ENCODE measurements around the gene PIK3R2.
"Not testable (repeated sequence)": the region's sequence is repeated elsewhere in the genome, so short reads cannot be mapped to it uniquely, and the experiment has no call there.

PIK3R2 gene

DNA sequence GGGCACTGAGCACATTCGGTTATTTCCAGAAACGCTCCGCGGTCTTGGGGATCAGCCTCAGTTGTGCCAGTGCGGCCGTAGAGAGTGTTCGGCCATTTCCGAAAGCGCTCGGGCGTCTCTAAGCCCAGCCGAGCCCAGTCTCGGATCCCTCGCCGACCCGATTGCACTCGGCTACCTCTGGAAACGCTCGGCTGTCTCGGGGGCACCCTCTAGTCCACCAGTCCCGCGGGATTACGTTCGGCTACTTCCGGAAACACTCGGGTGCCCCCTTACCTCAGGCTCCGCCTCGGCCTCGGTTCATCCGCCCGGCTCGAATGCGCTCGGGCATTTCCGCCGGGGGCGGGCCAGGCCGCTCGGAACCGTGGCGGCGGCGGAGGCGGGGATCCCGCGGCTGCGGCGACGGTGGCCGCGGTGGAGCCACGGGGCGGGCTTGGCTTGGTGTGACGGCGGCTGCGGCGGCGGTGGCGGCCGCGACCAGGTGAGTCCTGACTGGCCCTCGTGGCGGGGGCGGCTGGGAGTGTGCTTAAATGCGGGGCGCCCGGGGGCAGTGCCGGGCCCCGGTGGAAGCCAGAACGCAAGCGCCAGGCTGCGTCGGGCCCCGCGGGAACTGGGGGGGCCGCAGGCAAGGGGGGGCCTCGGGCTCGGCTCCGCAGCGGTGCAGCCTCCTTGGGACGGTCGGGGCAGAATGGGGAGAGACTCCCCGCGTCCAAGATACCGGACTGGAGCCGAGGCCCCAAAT, at the start of gene PIK3R2:
TSS of gene PIK3R2 (plus strand) at position 347 of the 739 bp plus-strand sequence. CDS start 2,717 bp downstream, outside the sequence.
- peak; percentile 93 for DNase-seq

DNA sequence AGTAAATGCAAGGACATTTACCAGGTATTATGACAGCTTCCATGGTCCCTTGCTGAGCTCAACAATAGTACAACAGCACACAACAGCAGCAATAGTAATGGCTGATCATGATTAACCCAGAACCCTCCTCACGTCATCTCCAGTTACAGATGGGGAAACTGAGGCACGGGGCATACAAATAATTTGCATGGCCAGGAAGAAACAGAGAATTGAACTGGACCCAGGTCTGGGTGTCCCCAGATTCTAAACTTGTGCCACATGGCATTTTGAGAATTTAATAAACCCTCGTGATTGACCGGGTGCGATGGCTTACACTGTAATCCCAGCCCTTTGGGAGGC, 48.2 kb upstream of the PIK3R2 start:
- DNase-seq: no peak

DNA sequence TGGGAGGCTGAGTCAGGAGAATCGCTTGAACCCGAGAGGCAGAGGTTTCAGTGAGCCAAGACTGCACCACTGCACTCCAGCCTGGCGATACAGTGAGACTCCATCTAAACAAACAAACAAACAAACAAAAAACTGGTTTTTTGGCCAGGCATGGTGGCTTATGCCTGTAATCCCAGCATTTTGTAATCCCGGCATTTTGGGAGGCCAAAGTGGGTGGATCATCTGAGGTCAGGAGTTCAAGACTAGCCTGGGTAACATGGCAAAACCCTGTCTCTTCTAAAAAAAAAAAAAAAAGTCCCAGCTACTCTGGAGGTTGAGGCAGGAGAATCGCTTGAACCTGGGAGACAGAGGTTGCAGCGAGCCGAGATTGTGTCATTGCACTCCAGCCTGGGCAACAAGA, 47.7 kb upstream of the PIK3R2 start:
- not testable (repeated sequence) for DNase-seq

DNA sequence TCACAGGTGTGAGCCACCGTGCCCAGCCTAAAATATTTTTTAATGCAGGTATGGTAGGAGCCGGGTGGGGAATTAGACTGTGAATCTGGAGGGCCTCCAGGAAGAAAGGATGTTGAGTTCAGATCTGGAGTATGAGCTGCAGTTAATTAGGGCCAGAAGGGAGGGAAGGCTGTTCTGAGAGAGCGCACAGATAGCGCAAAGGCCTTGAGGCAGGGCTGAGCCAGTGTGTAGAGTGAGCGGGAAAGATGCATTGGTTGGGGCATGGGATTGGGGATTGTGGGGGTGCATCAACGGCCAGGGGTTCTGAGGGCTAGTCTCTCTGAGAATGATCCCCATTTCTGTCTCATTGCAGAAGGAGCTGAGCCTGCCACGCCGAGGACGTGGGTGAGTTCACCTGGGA, 45.7 kb upstream of the PIK3R2 start:
- DNase-seq: no peak

DNA sequence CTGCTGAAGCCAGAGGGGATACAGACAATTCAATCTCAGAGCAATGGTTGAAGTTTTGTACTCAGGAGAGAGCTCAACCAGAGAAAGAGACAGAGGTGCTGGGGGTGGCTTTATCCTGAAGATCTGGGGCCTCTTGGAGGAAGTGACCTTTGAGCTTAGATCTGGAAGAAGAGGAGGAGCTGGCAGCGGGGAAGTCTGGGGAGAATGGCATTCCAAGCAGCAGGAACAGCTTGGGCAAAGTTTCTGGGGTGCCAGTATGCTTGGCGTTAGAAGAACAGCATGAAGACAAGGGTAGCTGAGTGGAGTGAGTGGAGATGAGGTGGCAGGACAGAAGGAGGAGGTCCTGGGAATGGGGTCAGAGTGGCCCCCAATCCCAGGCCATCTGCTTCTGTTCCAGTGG, 44.1 kb upstream of the PIK3R2 start:
- no peak for DNase-seq

DNA sequence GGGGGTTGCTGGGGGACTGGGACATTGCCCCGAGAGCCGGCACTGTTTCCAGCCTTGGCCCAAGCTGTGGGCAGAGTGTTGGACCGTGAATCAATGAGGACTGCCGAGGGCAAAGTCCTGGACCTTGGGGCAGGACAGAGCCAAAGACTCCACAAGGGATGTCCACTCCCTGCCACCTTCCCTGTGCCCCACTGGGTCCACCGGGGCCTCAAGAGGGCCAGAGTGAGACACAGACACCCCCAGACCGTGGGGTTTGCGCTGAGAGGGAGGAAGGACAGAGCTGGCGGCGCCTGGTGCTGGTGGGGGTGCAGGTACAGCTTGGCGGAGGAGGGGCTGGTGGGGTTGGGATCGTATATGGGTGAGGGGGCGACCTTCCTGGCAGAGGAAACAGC, 43.6 kb upstream of the PIK3R2 start:
- no peak for DNase-seq

DNA sequence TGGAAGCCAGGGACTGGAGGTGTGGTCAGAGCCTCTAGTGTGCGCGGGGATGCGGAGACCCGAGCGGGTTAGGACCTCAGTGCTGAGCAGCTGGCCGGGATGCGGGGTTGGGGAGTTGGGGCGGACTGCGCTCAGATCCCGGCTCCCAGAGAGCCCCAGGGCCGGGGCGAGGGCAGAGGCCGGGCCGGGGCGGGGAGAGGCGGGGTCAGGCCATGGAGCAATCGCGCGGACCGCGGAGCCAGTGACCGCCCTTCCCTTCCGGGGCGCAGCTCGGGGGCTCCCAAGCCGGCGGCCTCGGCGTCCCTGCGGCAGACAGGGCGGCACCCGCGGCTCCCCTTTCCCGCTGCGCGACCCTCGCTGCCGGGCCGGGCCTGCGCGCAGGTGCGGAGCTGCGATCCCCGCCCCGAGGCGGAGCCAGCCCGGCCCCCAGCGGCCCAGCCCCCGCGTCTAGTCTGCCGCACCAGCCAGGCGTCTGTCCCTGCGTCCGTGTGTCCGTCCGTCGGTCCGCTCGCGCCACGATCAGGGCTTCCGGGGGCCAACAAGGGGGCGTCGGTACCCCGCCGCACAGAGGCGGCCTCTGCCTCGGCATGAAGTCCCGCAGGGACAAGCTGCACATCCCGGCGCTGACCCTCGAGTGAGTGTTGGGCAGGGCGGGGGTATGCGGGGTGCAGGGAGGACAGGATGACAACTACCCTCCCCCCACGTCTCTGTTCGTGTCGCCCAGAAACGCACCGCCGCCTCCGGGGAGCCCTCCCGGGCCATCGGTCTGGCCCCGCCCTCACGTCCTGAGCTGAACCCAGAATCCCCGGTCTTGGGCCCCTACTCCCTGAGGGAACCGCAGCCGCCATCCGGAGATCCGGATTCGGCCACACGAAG, 43.0 kb upstream of the PIK3R2 start:
- no peak for DNase-seq

DNA sequence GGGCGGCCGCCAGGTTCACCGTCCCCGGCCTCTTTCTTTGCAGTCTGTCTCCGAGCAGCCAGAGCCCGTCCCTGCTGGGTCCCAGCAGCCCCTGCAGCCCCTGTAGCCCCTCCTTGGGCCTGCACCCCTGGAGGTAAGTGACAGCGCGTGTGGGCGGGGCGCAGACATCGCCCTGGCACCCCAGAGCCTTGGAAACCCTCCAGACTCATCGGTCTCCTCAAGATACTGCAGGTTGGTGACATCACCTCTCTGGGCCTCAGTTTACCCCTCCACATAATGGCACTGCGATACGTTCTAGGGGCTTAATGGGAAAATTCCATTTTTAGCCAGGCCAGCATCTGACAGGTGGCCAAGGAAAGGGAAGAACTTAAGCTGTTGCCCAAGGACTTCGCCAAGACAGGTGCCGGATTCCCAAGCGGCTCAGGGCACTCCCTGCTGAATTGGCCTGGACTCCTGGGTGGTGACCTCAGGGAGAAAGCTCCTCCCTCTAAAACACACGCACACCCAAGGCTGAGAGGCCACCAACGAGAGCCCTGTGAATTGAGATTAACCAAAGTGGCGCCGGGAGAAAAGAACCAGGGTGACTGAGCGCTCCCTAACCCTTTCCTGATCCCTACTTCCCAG, 42.2 kb upstream of the PIK3R2 start:
- peak; percentile 4 for DNase-seq

DNA sequence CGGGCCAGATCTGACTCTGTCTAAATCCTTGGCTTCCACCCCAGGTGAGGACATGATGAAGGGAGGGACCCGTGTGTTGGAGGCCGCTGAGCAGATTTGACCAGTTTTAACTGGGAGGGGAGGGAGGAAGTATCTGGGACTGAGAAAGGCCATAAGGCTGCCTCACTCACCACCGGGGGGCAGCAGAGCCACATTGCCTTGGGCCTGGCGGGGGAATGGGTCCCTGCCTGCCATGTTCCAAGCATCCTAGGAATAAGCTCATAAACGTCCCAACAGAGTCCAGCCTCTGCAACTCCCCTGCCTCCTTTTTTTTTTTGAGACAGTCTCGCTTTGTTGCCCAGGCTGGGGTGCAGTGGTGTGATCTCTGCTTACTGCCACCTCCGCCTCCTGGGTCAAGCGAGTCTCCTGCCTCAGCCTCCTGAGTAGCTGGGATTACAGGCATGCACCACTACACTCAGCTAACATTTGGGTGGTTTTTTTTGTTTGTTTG, 39.9 kb upstream of the PIK3R2 start:
- peak; percentile 17 for DNase-seq

DNA sequence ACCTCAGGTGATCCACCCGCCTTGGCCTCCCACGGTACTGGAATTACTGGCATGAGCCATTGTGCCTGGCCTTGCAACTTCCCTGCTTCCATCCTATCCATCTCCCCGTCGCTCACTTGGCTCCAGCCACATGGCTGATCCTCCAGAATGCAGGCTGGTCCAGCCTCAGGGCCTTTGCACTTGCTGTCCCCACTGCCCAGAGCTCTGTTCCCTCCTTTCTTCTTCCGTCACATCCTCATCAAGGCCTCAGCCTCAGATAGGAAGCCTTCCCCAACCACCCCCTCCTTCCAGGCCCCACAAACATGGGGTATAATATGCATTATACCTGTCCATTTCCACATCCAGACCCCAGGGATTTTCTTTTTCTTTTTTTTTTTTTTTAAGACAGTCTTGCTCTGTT, 39.1 kb upstream of the PIK3R2 start:
- no peak for DNase-seq

DNA sequence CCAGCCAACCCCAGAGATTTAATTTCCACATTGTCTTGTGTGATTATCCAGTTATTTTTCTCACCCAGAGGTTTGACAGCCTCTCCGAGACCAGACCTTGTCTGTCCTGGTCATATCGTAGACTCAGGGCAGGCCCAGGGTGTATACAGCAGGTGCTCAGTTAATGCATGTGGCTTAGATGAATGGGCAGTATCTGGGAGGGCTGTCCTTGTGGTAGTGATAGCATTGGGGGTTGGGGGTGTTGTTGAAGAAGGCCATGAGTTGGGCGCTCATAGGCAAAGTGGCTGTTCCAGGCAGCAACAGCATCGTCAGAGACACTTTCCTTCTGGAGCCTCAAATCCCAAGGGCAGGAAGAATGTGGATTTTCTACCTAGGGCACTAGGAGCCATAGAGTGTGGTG, 38.5 kb upstream of the PIK3R2 start:
- DNase-seq: no peak

DNA sequence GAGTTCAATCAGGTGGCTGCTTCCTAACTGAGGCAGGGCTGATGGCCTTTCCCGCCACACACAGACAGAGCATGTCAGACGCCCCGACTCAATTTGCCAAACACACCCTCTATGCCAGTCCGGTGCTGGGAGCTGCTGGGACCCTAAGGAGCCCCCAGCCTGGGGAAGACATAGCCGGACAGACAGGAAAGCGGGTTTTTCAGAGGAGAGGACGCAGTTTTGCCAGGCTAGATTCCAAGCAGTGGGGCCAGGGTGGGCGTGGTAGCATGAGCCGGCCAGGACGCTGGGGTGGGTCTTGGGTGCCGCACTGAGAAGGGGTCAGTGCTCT, 35.6 kb upstream of the PIK3R2 start:
- DNase-seq: no peak

DNA sequence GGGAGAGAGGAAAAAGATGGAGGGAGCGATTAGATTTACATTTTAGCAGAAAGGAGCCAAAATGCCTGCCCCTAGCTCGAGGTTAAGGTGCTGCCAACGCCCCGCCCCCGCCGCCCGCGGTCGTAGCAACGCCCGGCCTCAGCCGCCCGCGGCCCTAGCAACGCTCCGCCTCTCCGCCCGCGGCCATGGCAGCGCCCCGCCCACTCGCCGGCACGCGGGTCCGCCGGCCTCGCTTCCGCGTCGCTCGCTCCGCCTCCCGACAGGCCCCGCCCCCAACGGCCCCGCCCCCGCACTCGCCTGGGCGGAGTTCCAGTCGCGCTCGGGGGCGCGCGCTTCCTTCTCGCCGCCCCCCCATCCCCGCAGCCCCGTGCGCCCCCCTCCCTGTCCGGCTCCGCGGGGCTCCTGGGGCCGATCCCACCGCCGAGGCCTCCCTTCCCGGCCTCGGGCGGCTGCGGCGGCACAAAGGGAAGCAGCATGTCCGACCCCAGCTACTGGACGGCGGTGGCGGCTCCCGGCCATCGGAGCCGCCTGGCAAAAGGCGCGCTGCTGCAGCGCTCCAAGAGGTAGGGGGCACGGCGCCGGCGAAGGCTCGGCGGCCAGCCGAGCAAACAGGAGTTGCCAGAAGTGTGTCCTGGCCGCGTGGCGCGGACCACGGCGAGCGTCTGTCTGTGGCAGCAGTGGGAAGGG, 35.1 kb upstream of the PIK3R2 start:
- peak; percentile 32 for DNase-seq

DNA sequence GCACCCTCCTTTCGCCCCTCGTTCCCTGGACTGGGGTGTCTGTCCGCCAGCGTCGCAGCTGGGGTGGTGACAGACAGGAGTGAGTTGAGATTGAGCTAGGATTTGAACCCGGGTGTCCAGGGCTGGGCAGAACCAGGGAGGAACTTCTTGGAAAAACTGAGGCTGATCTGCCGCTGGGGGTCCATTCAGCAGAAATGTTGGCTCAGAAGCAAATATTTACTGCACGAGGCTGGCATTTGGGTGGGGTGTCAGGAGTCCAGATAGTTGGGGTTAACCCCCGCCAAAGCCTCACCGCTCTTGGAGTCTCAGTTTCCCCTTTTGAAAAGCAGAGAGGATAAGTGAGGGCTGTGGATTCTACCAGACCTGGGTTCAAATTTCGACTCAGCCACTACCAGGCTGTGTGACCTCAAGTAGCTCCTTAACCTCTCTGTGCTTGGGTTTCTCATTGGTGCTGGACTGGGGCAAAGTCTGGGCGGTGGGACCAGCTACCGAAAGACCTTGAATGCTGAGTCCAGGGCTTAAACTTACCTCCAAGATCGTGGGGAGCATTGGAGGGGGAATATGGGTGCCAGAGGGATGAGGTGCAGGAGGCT, 34.4 kb upstream of the PIK3R2 start:
- DNase-seq: no peak

DNA sequence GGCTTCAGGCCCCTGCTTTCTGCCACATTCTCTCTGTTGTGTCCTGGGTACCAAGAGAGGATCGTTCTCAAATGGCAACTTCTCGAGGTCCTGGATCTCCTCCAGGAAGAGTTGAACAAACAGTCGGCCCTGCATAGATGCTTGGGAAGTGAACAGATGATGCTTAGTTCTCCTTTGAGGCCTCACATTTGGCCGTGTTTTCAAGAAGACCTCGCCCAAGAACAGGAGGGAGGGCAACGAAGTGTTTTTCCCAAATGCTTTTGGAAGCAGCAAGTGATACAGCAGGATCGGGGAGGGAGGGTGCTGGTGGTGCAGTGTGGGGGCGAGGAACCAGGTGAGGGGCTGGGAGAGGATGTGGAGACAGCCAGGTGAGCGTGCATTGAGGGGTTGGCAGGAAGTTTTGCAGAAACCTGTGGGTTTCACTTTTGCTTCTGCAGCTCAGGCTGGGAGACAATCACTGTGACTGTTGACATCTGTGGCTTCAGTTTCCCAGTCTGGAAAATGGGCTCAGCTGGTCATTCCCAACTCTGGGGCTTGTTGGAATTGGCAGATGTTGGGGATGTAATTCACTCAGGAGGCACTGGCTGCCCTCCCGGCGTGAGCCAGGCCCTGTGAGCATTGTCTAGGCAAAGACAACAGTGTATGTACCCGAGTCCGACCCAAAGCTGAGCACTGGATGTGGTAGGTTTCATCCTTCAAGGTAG, 33.8 kb upstream of the PIK3R2 start:
- no peak for DNase-seq

DNA sequence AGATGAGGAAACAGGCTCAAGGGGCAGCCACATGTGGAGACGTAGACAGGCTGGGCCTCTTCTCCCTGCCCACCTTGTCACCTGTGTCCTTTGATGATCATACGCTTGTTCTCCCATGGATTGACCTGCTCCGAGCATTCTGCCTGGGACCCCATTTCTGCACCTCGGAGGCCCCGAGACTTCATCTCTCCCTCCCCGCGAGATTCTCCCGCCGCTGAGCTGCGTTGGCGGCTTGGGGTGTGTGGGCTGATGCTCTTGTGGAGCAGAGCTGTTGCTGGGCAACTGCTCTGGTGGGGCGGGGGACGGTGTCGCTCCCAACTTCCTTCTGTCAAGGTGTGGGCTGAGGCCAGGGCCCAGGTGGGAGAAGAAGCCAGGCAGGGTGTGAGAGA, 33.3 kb upstream of the PIK3R2 start:
- DNase-seq: no peak

DNA sequence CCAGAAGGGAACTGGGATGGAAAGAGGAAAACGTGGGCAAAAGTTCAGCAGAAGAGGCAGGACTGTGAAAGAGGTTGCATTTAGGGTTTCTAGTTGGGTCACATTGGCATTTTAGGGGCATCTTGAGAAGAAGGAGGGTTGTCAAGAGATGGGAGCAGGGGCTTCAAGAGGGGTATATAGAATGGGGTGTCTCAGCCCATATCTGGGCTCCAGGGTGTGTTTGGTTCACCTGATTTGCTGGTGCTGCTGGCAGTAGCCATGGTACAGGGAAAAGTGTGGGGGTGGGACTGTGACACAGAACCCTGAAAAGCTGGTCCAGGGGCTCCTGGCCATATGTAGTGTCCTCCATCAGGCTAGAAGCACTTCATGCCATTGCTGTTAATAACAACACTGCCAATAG, 32.8 kb upstream of the PIK3R2 start:
- no peak for DNase-seq

DNA sequence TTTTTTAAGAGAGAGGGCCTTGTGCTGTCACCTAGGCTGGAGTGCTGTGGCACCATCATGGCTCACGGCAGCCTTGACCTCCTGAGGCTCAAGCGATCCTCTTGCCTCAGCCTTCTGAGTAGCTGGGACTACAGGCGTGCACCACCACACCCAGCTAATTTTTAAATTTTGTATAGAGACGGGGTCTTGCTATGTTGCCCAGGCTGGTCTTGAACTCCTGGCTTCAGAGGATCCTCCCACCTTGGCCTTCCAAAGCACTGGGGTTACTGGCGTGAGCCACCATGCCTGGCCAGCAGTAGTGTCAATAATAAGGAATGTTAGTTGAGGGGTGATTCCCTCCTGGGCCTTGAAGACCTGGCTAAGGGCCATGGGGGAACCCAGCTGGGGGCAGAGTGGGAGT, 31.8 kb upstream of the PIK3R2 start:
- DNase-seq: no peak

DNA sequence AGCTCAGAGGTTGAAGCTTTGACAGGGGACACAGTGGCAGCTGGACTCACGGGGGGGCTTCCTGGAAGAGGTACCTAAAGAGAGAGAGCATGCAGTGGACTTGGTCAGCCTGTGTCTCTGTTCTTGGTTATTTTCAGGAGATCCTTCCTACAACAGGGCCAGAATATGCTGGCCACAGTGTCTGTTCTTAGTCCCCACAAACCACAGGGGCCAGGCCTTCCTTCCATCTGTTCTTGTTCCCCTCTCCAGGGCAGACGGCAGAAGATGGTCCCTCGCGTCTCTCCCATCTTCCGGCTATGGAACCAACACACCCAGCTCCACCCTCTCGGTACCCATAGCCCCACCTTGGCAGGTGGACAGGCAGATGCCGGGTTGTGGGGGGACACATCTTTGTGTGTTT, 30.5 kb upstream of the PIK3R2 start:
- DNase-seq: no peak

DNA sequence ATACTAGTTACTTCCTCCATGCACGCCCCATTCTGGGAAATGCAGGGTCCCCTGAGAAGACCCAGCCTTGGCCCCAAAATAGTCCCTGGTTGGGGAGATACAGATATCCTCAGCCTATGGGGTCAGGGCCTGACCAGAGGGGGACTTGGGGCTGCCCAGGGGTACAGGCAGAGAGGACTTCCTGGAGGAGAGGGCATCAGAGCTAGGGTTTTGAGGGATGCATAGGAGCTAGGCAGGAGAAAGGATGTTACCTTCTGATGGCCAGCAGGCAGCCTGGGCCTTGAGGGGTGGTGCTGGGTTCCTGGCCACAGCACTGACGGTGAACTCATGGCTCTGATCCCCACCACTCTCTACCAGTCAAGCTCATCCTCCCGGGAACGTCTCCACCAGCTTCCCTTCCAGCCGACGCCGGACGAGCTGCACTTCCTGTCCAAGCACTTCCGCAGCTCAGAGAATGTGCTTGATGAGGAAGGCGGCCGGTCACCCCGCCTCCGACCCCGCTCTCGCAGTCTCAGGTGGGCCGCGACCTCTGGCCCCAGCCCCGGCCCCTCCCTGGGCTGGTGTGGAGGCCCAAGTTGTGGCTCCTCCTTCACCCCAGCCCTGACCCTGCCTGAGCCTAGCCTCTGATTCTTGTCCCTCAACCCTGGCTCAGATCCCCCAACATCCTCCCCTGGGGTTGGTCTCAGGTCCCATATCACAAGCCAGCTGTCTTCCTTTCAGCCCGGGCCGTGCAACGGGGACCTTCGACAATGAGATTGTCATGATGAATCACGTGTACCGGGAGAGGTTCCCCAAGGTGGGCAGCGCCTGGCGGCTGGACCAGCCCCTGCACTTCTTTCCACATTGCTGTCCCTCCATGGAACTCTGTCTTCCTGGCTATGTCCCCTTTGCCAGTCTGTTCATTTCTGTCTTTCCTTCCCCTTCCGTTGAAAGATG, 29.8 kb upstream of the PIK3R2 start:
- DNase-seq: no peak

DNA sequence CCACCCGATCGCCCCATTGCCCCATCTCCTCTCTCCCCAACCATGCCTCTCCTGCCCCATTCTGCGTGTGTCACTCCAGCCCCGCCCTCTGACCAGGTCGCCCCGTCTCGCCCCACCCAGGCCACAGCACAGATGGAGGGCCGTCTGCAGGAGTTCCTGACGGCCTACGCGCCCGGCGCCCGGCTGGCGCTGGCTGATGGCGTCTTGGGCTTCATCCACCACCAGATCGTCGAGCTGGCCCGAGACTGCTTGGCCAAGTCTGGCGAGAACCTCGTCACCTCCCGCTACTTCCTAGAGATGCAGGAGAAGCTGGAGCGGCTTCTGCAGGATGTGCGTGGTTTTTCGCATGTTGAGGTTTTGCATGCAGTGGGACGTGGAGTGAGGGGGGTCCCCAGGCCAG, 29.1 kb upstream of the PIK3R2 start:
- no peak for DNase-seq
